IMR-90 (cell line): ENCODE results near the gene SLC30A7. TPM values are rescaled to one million over a fixed set of nuclear protein-coding genes. Genes with fewer than 3 reads are reported as not detected.

ENCODE experiments used
- ATAC-seq: fragments of 200-7000 bp; cut with Tn5 transposase; 2 replicates; pipeline ENCODE4 v1.9.1; 2020; ENCODE audit warnings: low read depth, mild to moderate bottlenecking, moderate library complexity
- BruUV-seq: library from RNA; stranded (reverse); fragments of 400-500 nt; replicated peaks from 2 replicates; lab custom pipeline; 2021; lab: Mats Ljungman, UMichigan
- CTCF ChIA-PET: fragments of 300-600 bp; formaldehyde crosslinking; extraction: SDS; loops from one replicate; lab custom pipeline; 2021; ENCODE audit warnings: antibody characterized with exemption; lab: Yijun Ruan, JAX
- POLR2A ChIA-PET: fragments of 300-600 bp; sonication (Branson Sonifier 250); formaldehyde crosslinking; loops from one replicate; lab custom pipeline; 2022; ENCODE audit warnings: antibody characterized with exemption; ENCODE audit not compliant: unreplicated experiment; lab: Charles Lee
- DNase-seq: peaks from one replicate; pipeline ENCODE4 v3.0.0; 2013
- H2AFZ ChIP-seq: replicated peaks from 2 replicates; pipeline ENCODE3; 2013; ENCODE audit warnings: low read length, mild to moderate bottlenecking; ENCODE audit not compliant: poor library complexity
- H2AK5ac ChIP-seq: 2 replicates; pipeline ENCODE4 v1.6.1; 2013; ENCODE audit warnings: low read depth, low read length, inconsistent platforms
- H2AK9ac ChIP-seq: replicated peaks from 2 replicates; pipeline ENCODE3; 2013; ENCODE audit warnings: mild to moderate bottlenecking, low read depth, low read length, moderate library complexity; ENCODE audit not compliant: poor library complexity
- H2BK120ac ChIP-seq: 2 replicates; pipeline ENCODE4 v1.6.1; 2013; ENCODE audit warnings: low read depth, low read length, inconsistent platforms
- H2BK15ac ChIP-seq: 3 replicates; pipeline ENCODE4 v1.6.1; 2013; ENCODE audit warnings: low read depth, low read length, inconsistent platforms
- H2BK20ac ChIP-seq: 2 replicates; pipeline ENCODE4 v1.6.1; 2013; ENCODE audit warnings: low read depth, mild to moderate bottlenecking, inconsistent platforms, low read length, moderate library complexity
- H2BK5ac ChIP-seq: 2 replicates; pipeline ENCODE4 v1.6.1; 2013; ENCODE audit warnings: mild to moderate bottlenecking, low read depth, low read length, inconsistent platforms; ENCODE audit not compliant: poor library complexity, severe bottlenecking
- H3K14ac ChIP-seq: replicated peaks from 2 replicates; pipeline ENCODE4 v1.6.1; 2013; ENCODE audit warnings: low read depth, low read length, inconsistent platforms
- H3K18ac ChIP-seq: 2 replicates; pipeline ENCODE4 v1.6.1; 2013; ENCODE audit warnings: low read depth, low read length, control low read depth
- H3K23ac ChIP-seq: 2 replicates; pipeline ENCODE4 v1.6.1; 2013; ENCODE audit warnings: low read depth, low read length, inconsistent platforms
- H3K27ac ChIP-seq: 2 replicates; pipeline ENCODE4 v1.5.1; 2013; ENCODE audit warnings: mild to moderate bottlenecking, control low read depth, low read length; ENCODE audit not compliant: insufficient read depth
- H3K27me3 ChIP-seq: 2 replicates; pipeline ENCODE4 v1.6.1; 2013; ENCODE audit warnings: low read length; ENCODE audit not compliant: control insufficient read depth, insufficient read depth
- H3K36me3 ChIP-seq: 2 replicates; pipeline ENCODE4 v1.6.1; 2013; ENCODE audit warnings: low read length, mixed read lengths; ENCODE audit not compliant: control insufficient read depth, insufficient read depth
- H3K4ac ChIP-seq: 2 replicates; pipeline ENCODE4 v1.6.1; 2013; ENCODE audit warnings: low read depth, low read length, inconsistent platforms
- H3K4me1 ChIP-seq: 2 replicates; pipeline ENCODE4 v1.6.1; 2013; ENCODE audit warnings: low read length, mixed read lengths; ENCODE audit not compliant: control insufficient read depth, insufficient read depth
- H3K4me2 ChIP-seq: 2 replicates; pipeline ENCODE4 v1.6.1; 2013; ENCODE audit warnings: low read depth, mild to moderate bottlenecking, control low read depth, low read length, moderate library complexity
- H3K4me3 ChIP-seq: 2 replicates; pipeline ENCODE4 v1.5.1; 2013; ENCODE audit warnings: low read depth, mild to moderate bottlenecking, control low read depth, low read length, moderate library complexity; ENCODE audit not compliant: insufficient read depth
- H3K56ac ChIP-seq: 2 replicates; pipeline ENCODE4 v1.6.1; 2013; ENCODE audit warnings: low read length, inconsistent platforms; ENCODE audit not compliant: insufficient read depth; ENCODE audit errors: extremely low read depth
- H3K79me1 ChIP-seq, 2 experiments: 2 replicates each; pipeline ENCODE4 v1.6.1; 2013; ENCODE audit warnings: low read length in 2 of 2, inconsistent platforms in 1 of 2, low read depth in 1 of 2
- H3K9ac ChIP-seq: 2 replicates; pipeline ENCODE4 v1.6.1; 2013; ENCODE audit warnings: low read depth, low read length, control low read depth
- H3K9me1 ChIP-seq: 2 replicates; pipeline ENCODE4 v1.6.1; 2013; ENCODE audit warnings: low read length, inconsistent platforms; ENCODE audit not compliant: insufficient read depth
- H3K9me3 ChIP-seq: 2 replicates; pipeline ENCODE4 v1.6.1; 2013; ENCODE audit warnings: low read length; ENCODE audit not compliant: control insufficient read depth, insufficient read depth
- H4K20me1 ChIP-seq: 2 replicates; pipeline ENCODE4 v1.6.1; 2013; ENCODE audit warnings: low read length, inconsistent platforms; ENCODE audit not compliant: insufficient read depth
- H4K5ac ChIP-seq: 2 replicates; pipeline ENCODE4 v1.6.1; 2013; ENCODE audit warnings: mild to moderate bottlenecking, low read depth, low read length, control low read depth
- H4K8ac ChIP-seq, 2 experiments: 2 replicates each; pipeline ENCODE4 v1.6.1; 2013; ENCODE audit warnings: low read depth in 2 of 2, low read length in 2 of 2, control low read depth in 1 of 2, inconsistent platforms in 1 of 2
- H4K91ac ChIP-seq: 2 replicates; pipeline ENCODE4 v1.6.1; 2013; ENCODE audit warnings: low read depth, low read length, inconsistent platforms; ENCODE audit not compliant: insufficient read depth
- BHLHE40 ChIP-seq: fragments of 150-350 bp; IDR thresholded peaks from 2 replicates; pipeline ENCODE4 v1.6.1; 2016; ENCODE audit warnings: mild to moderate bottlenecking, low read depth, low read length
- CEBPB ChIP-seq: IDR thresholded peaks from 2 replicates; pipeline ENCODE4 v1.6.1; 2012; ENCODE audit warnings: low read depth, low read length, improper control_type of control experiment
- CHD1 ChIP-seq: IDR thresholded peaks from 2 replicates; pipeline ENCODE4 v1.6.1; 2012; ENCODE audit warnings: low read depth, low read length, improper control_type of control experiment
- FOS ChIP-seq: fragments of 150-350 bp; IDR thresholded peaks from 2 replicates; pipeline ENCODE4 v1.6.1; 2016; ENCODE audit warnings: low read depth, low read length
- MAFK ChIP-seq: IDR thresholded peaks from 2 replicates; pipeline ENCODE4 v1.6.1; 2012; ENCODE audit warnings: low read depth, low read length, improper control_type of control experiment
- MAZ ChIP-seq: IDR thresholded peaks from 2 replicates; pipeline ENCODE4 v1.6.1; 2012; ENCODE audit warnings: low read depth, mild to moderate bottlenecking, low read length, improper control_type of control experiment, moderate library complexity, borderline replicate concordance
- MXI1 ChIP-seq: IDR thresholded peaks from 2 replicates; pipeline ENCODE4 v1.6.1; 2012; ENCODE audit warnings: low read depth, mild to moderate bottlenecking, low read length, moderate library complexity, borderline replicate concordance
- NFE2L2 ChIP-seq: fragments of 150-350 bp; IDR thresholded peaks from 2 replicates; pipeline ENCODE4 v1.6.1; 2016; ENCODE audit warnings: low read depth, mild to moderate bottlenecking, low read length
- POLR2A ChIP-seq: IDR thresholded peaks from 2 replicates; pipeline ENCODE4 v1.6.1; 2012; ENCODE audit warnings: mild to moderate bottlenecking, low read depth, low read length
- RAD21 ChIP-seq: IDR thresholded peaks from 2 replicates; pipeline ENCODE4 v1.6.1; 2012; ENCODE audit warnings: low read length, improper control_type of control experiment
- RCOR1 ChIP-seq: IDR thresholded peaks from 2 replicates; pipeline ENCODE4 v1.6.1; 2012; ENCODE audit warnings: mild to moderate bottlenecking, low read length, improper control_type of control experiment; ENCODE audit not compliant: insufficient replicate concordance
- RFX5 ChIP-seq: IDR thresholded peaks from 2 replicates; pipeline ENCODE4 v1.8.0; 2012; ENCODE audit warnings: low read depth, mild to moderate bottlenecking, low read length, moderate library complexity
- SMC3 ChIP-seq: fragments of 150-350 bp; IDR thresholded peaks from 2 replicates; pipeline ENCODE4 v1.6.1; 2016; ENCODE audit warnings: low read depth, mild to moderate bottlenecking, antibody characterized with exemption, low read length, moderate library complexity
- USF2 ChIP-seq: fragments of 150-350 bp; IDR thresholded peaks from 2 replicates; pipeline ENCODE4 v1.6.1; 2017; ENCODE audit warnings: mild to moderate bottlenecking, antibody characterized with exemption, low read length, low read depth
- WGBS, 2 experiments: methylation state at CpG; one replicate each; pipeline versions ENCODE4 v1.1.5 to v1.1.7; 2013; ENCODE audit warnings: missing lambda C conversion rate in 2 of 2; ENCODE audit not compliant: insufficient read length in 1 of 2; ENCODE audit errors: extremely low coverage in 2 of 2; 5-methylcytosine and 5-hydroxymethylcytosine counted together
- dilution Hi-C: fragments of 300-500 bp; cut with HindIII; formaldehyde crosslinking; loops from one replicate; pipeline ENCODE4 v1.14.3; 2018; ENCODE audit warnings: low sequenced_read_pairs; ENCODE audit not compliant: unreplicated experiment
- in situ Hi-C: fragments of 300-500 bp; cut with MboI; formaldehyde crosslinking; loops from 3 replicates; pipeline ENCODE4 v1.14.3; 2019; ENCODE audit warnings: low sequenced_read_pairs, inconsistent platforms, mixed read lengths
- intact Hi-C: fragments of 100-400 bp; cut with micrococcal nuclease; formaldehyde crosslinking; loops from 2 replicates; pipeline ENCODE4 v1.10.0; 2022
- polyA plus RNA-seq, 3 experiments: library from polyadenylated mRNA; depleted of rRNA; stranded (reverse); fragments of >200 nt; gene quantifications; 2 replicates each; pipeline ENCODE4 v1.2.3, GENCODE V29; 2012; ENCODE audit warnings: low replicate concordance in 1 of 3
- total RNA-seq: library from RNA; depleted of rRNA; stranded (reverse); fragments of >200 nt; gene quantifications from 2 replicates; pipeline ENCODE4 v1.2.3, GENCODE V29; 2012
- TF ChIP-seq, protein P1 (sequence below): conservative IDR thresholded peaks from 2 replicates; pipeline ENCODE4 v1.5.1; 2012; ENCODE audit warnings: mild to moderate bottlenecking, low read depth, low read length, improper control_type of control experiment
- TF ChIP-seq, protein P2 (sequence below): fragments of 150-350 bp; IDR thresholded peaks from 2 replicates; pipeline ENCODE4 v1.6.1; 2016; ENCODE audit warnings: low read depth, mild to moderate bottlenecking, low read length, moderate library complexity, borderline replicate concordance

Gene SLC30A7
- total and polyA plus RNA-seq, 2 of the 4 experiments (the other 2 are of a cell fraction) = 8.4 to 60.2 TPM

DNA sequence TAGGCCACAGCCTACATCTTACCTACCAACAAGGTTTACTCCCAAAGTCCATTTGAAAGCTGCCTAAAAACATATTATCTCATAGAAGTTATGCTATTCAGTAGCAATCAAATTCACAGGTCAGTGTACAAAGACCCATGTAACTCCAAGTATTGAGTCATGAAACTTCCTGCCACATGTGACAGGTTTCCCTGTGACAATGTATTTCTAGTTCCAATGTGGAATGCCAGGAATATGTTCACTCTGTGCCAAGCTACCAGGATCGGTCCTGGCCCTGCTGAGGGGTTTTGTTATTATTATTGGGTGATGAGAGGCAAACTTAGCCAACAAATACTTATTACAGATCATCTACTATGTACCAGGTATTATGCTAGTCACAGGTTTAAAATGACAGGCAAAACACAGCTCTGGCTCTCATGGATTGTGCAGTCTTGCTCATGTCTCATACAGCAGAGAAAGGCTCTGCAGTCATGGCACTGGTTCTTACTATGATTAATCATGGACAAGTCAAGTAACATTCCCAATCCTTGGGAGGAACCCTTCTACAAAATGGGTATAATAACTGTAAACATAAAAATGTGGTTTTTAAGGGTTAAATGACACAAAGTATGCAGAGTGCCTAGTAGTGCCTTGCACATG is 107.2 kb downstream of the SLC30A7 start:
- H3K9me3 ChIP-seq = no peaks in the 10 kb centered on the region
- peak overlapping the region; percentile 76; the same call in 1 of the 2 replicates for H2AK5ac ChIP-seq
- H3K79me1 ChIP-seq = 0 out of 4 replicates have a peak, but pooled peaks cover 0 to 8% of the 10 kb centered on the region in 2 experiments
- H3K4me1 ChIP-seq = peaks cover 10% of the 10 kb centered on the region; the same call in 1 of the 2 replicates
- no peak overlapping the region; the same call in 1 of the 2 replicates for H3K27ac ChIP-seq
- H3K36me3 ChIP-seq = peaks cover 4% of the 10 kb centered on the region
- no TSS peak for BruUV-seq
- no peak overlapping the region for H3K4me2 ChIP-seq
- H3K4me3 ChIP-seq = no peak overlapping the region
- TF ChIP-seq MAFK (no peak), CEBPB (no peak), MAZ (no peak), BHLHE40 (no peak), RAD21 (no peak), USF2 (no peak), CHD1 (no peak), NFE2L2 (no peak), MXI1 (no peak), POLR2A (no peak), RFX5 (no peak), RCOR1 (no peak), SMC3 (no peak), FOS (no peak)
- TF ChIP-seq, protein P1, sequence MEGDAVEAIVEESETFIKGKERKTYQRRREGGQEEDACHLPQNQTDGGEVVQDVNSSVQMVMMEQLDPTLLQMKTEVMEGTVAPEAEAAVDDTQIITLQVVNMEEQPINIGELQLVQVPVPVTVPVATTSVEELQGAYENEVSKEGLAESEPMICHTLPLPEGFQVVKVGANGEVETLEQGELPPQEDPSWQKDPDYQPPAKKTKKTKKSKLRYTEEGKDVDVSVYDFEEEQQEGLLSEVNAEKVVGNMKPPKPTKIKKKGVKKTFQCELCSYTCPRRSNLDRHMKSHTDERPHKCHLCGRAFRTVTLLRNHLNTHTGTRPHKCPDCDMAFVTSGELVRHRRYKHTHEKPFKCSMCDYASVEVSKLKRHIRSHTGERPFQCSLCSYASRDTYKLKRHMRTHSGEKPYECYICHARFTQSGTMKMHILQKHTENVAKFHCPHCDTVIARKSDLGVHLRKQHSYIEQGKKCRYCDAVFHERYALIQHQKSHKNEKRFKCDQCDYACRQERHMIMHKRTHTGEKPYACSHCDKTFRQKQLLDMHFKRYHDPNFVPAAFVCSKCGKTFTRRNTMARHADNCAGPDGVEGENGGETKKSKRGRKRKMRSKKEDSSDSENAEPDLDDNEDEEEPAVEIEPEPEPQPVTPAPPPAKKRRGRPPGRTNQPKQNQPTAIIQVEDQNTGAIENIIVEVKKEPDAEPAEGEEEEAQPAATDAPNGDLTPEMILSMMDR = no peak
- TF ChIP-seq, protein P2, sequence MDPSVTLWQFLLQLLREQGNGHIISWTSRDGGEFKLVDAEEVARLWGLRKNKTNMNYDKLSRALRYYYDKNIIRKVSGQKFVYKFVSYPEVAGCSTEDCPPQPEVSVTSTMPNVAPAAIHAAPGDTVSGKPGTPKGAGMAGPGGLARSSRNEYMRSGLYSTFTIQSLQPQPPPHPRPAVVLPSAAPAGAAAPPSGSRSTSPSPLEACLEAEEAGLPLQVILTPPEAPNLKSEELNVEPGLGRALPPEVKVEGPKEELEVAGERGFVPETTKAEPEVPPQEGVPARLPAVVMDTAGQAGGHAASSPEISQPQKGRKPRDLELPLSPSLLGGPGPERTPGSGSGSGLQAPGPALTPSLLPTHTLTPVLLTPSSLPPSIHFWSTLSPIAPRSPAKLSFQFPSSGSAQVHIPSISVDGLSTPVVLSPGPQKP = no peak
- H3K18ac ChIP-seq = 0 out of 2 replicates have a peak overlapping the region, but pooled peaks have one; percentile 37
- H2AFZ ChIP-seq = no peak overlapping the region
- no peaks in the 10 kb centered on the region for H3K27me3 ChIP-seq
- H3K9ac ChIP-seq = no peak overlapping the region
- dilution Hi-C loops (no loop called here), intact Hi-C loops (no loop called here), in situ Hi-C loops (no loop called here)
- DNase-seq = no peak
- H2BK15ac ChIP-seq = peak overlapping the region; percentile 62; the same call in 1 of the 3 replicates
- H2BK20ac ChIP-seq = no peak overlapping the region
- H3K9me1 ChIP-seq = peaks cover 7% of the 10 kb centered on the region; the same call in 1 of the 2 replicates
- no peak overlapping the region for H3K56ac ChIP-seq
- no peak overlapping the region for H2BK5ac ChIP-seq
- no peak overlapping the region for H4K8ac ChIP-seq
- no peak overlapping the region for H3K14ac ChIP-seq
- ATAC-seq = no peak
- no peak overlapping the region for H3K23ac ChIP-seq
- H4K20me1 ChIP-seq = no peaks in the 10 kb centered on the region
- CTCF ChIA-PET = no interaction called here
- no peak overlapping the region for H4K5ac ChIP-seq
- no peak overlapping the region for H2BK120ac ChIP-seq
- no peak overlapping the region for H3K4ac ChIP-seq
- H2AK9ac ChIP-seq = no peak overlapping the region
- WGBS, 2 experiments = no CpG with 5 or more reads among the region's 1 CpG
- H4K91ac ChIP-seq = no peak overlapping the region
- POLR2A ChIA-PET = no interaction called here
